ENCODE data around the gene KIF3A.

DNA sequence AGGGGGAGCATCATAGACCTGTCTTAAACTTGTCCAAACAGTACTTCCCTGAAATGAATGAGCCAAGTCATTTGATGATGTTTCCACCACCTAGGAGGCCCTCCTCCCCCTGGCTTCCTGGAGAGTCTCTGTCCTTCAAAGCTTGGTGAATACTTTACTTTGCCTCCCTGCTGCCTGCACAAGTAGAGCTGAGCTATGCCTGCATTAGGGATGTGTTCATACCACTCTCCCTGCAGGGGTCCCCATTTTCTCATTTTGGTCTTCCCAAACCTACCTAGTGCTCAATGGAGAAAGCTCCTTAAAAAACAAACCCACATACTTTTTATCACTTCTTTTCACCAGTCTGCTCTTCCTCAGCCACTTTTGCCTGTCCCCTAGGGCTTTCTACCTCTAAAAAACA lies 17.6 kb upstream of the KIF3A start:
- TF ChIP-seq CTCF (IDR thresholded peaks at IDR 0.05) (no peak), EP300 (IDR thresholded peaks at IDR 0.05) (no peak), POLR2A (IDR thresholded peaks at IDR 0.05) (no peak)

Data from ovary (tissue), 3 donors.